Upper lobe of left lung (tissue), 4 donors: ENCODE results near the gene CCDC183.
"Not testable (repeated sequence)": the region's sequence is repeated elsewhere in the genome, so short reads cannot be mapped to it uniquely, and the experiment has no call there.

Source experiments
- EP300 ChIP-seq, 4 donors: sonication (generic); formaldehyde crosslinking; IDR thresholded peaks; one replicate each; pipeline ENCODE4 v1.5.1; 2017; ENCODE audit warnings: antibody characterized with exemption in 4 of 4, control low read depth in 2 of 4
- POLR2A ChIP-seq, 4 donors: fragments of 450-650 bp; IDR thresholded peaks; one replicate each; pipeline ENCODE4 v1.5.1; 2016 to 2017; ENCODE audit warnings: antibody characterized with exemption in 4 of 4, mild to moderate bottlenecking in 2 of 4
- POLR2AphosphoS5 ChIP-seq, 2 donors: sonication (generic); formaldehyde crosslinking; IDR thresholded peaks; one replicate each; pipeline ENCODE4 v1.5.1; 2017; ENCODE audit warnings: antibody characterized with exemption in 2 of 2
- TF ChIP-seq, protein P1 (sequence below), 6 experiments: fragments of 450-650 bp in 4 of 6; fragments of 200-600 bp in 2 of 6; sonication (generic) in 2 of 6; IDR thresholded peaks; one replicate each; pipeline ENCODE4 v1.5.1; 2016 to 2019; ENCODE audit warnings: antibody characterized with exemption in 6 of 6

DNA sequence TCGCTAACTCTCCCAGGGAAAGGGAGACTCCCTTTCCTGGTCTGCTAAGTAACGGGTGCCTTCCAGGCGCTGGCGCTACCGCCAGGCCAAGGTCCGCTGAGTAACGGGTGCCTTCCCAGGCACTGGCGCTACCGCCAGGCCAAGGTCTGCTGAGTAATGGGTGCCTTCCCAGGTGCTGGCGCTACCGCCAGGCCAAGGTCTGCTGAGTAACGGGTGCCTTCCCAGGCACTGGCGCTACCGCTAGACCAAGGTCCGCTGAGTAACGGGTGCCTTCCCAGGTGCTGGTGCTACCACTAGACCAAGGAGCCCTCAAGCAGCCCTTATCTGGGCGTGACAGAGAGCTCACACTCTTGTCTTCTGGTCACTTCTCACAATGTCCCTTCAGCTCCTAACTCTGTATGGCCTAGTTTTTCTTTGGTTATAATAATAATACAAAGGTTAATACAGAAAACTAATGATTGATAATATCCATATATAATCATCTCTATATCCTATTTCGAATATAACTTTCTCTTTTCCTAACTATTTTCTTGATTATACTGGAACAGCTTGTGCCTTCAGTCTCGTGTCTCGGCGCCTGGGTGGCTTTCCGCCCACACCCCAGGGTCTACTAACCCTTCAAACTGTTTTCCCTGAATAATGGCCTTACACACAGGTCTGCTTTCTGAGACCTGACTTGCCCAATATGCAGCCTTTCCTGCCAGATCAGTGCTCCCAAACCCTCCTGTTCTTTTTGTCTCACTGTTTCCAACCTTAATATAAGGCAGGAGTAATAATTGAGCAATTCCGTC lies 10.4 kb upstream of the CCDC183 start:
- TF ChIP-seq, protein P1, sequence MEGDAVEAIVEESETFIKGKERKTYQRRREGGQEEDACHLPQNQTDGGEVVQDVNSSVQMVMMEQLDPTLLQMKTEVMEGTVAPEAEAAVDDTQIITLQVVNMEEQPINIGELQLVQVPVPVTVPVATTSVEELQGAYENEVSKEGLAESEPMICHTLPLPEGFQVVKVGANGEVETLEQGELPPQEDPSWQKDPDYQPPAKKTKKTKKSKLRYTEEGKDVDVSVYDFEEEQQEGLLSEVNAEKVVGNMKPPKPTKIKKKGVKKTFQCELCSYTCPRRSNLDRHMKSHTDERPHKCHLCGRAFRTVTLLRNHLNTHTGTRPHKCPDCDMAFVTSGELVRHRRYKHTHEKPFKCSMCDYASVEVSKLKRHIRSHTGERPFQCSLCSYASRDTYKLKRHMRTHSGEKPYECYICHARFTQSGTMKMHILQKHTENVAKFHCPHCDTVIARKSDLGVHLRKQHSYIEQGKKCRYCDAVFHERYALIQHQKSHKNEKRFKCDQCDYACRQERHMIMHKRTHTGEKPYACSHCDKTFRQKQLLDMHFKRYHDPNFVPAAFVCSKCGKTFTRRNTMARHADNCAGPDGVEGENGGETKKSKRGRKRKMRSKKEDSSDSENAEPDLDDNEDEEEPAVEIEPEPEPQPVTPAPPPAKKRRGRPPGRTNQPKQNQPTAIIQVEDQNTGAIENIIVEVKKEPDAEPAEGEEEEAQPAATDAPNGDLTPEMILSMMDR (IDR thresholded peaks at IDR 0.05): not testable (repeated sequence)
- TF ChIP-seq POLR2A, POLR2AphosphoS5, EP300 (IDR thresholded peaks at IDR 0.05): not testable (repeated sequence)
